Measurements from ENCODE around the gene MIDN. TPM values are rescaled to one million over a fixed set of nuclear protein-coding genes. Genes with fewer than 3 reads are reported as not detected.

Gene MIDN
- total RNA-seq, 1 experiment from 2014 or later, result 118 TPM

DNA sequence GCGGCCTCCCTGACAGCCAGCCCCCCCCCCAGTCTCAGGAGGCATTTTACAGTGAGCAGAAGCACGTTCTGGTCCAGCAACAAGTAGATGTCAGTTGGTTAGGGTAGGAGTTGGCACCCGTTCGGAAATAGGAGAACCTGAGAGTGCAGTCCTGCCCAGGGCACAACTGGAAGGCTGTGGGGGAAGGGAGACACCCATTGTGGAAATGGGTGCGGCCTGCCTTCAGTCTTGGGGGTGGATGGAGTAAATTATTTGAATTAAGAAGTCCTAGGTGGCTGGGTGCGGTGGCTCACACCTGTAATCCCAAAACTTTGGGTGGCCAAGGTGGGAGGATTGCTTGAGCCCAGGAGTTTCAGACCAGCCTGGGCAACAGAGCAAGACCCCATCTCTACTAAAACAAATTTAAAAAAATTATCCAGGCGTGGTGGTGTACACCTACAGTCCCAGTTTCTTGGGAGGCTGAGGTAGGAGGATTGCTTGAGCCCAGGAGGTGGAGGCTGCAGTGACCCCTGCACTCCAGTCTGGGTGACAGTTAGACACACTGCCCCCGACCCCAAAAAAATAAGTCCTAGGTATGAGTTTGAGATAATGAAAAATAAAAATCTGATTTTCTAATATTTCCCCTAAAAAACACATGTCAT, 21.9 kb downstream of the MIDN start:
- BruUV-seq (replicated peaks), result no TSS peak

DNA sequence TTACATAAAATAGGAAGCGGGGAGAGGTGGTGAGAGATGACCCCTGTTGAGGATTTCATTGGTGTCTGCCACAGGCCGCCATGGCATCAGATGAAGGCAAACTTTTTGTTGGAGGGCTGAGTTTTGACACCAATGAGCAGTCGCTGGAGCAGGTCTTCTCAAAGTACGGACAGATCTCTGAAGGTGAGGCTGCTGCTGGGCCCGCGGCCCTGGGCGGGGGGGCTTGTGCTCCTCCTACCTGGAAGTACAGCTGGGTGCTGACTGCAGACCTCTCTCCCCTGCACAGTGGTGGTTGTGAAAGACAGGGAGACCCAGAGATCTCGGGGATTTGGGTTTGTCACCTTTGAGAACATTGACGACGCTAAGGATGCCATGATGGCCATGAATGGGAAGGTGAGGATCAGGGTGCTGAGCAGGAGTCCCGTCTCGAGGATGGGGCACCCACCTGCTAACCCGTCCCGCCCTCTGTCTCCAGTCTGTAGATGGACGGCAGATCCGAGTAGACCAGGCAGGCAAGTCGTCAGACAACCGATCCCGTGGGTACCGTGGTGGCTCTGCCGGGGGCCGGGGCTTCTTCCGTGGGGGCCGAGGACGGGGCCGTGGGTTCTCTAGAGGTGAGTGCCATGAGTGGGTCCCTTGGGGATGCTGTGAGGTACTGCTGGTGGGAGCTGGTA, 22.6 kb downstream of the MIDN start:
- peaks cover 31% of the 10 kb centered on the region for H3K4me1 ChIP-seq (ENCODE audit: control insufficient read depth, insufficient read depth, low read length)
- CTCF ChIA-PET, result no interaction called here
- H3K27me3 ChIP-seq (ENCODE audit: control insufficient read depth, insufficient read depth, low read length), result no peaks in the 10 kb centered on the region
- DNase-seq (ENCODE audit: low read depth, low spot score) (no peak), ATAC-seq (no peak)
- TF ChIP-seq, protein P1, sequence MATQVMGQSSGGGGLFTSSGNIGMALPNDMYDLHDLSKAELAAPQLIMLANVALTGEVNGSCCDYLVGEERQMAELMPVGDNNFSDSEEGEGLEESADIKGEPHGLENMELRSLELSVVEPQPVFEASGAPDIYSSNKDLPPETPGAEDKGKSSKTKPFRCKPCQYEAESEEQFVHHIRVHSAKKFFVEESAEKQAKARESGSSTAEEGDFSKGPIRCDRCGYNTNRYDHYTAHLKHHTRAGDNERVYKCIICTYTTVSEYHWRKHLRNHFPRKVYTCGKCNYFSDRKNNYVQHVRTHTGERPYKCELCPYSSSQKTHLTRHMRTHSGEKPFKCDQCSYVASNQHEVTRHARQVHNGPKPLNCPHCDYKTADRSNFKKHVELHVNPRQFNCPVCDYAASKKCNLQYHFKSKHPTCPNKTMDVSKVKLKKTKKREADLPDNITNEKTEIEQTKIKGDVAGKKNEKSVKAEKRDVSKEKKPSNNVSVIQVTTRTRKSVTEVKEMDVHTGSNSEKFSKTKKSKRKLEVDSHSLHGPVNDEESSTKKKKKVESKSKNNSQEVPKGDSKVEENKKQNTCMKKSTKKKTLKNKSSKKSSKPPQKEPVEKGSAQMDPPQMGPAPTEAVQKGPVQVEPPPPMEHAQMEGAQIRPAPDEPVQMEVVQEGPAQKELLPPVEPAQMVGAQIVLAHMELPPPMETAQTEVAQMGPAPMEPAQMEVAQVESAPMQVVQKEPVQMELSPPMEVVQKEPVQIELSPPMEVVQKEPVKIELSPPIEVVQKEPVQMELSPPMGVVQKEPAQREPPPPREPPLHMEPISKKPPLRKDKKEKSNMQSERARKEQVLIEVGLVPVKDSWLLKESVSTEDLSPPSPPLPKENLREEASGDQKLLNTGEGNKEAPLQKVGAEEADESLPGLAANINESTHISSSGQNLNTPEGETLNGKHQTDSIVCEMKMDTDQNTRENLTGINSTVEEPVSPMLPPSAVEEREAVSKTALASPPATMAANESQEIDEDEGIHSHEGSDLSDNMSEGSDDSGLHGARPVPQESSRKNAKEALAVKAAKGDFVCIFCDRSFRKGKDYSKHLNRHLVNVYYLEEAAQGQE (IDR thresholded peaks at IDR 0.05; ENCODE audit: insufficient read depth in 1 of 2, low read depth in 2 of 2, low read length in 1 of 2), result no peak
- TF ChIP-seq SIN3A (IDR thresholded peaks at IDR 0.05; ENCODE audit: borderline replicate concordance, insufficient read depth, low read depth, low read length), result no peak
- TF ChIP-seq, protein P2, sequence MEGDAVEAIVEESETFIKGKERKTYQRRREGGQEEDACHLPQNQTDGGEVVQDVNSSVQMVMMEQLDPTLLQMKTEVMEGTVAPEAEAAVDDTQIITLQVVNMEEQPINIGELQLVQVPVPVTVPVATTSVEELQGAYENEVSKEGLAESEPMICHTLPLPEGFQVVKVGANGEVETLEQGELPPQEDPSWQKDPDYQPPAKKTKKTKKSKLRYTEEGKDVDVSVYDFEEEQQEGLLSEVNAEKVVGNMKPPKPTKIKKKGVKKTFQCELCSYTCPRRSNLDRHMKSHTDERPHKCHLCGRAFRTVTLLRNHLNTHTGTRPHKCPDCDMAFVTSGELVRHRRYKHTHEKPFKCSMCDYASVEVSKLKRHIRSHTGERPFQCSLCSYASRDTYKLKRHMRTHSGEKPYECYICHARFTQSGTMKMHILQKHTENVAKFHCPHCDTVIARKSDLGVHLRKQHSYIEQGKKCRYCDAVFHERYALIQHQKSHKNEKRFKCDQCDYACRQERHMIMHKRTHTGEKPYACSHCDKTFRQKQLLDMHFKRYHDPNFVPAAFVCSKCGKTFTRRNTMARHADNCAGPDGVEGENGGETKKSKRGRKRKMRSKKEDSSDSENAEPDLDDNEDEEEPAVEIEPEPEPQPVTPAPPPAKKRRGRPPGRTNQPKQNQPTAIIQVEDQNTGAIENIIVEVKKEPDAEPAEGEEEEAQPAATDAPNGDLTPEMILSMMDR (IDR thresholded peaks at IDR 0.05), result no peak
- TF ChIP-seq TCF7L2 (IDR thresholded peaks at IDR 0.05; ENCODE audit: low read depth, low read length), result no peak
- no peak for TF ChIP-seq POLR2AphosphoS5 (IDR thresholded peaks at IDR 0.05; ENCODE audit: low read depth, low read length)
- H3K9me3 ChIP-seq (ENCODE audit: control insufficient read depth, insufficient read depth, low read depth, low read length), result no peaks in the 10 kb centered on the region
- peak overlapping the region; percentile 91 for H3K27ac ChIP-seq (ENCODE audit: low read length)
- no peak overlapping the region; a peak in 1 of 4 replicates for H3K4me3 ChIP-seq (ENCODE audit: low read depth in 2 of 2, low read length in 2 of 2)
- TSS peak; percentile 80 for BruUV-seq (replicated peaks)
- POLR2A ChIA-PET, result no interaction called here
- intact Hi-C loops (cut with micrococcal nuclease; ENCODE audit: unreplicated experiment) (loop anchor here (10.0 kb wide), 1 partner anchor 104 kb away; no protein-coding TSS in a partner anchor), in situ Hi-C loops (cut with HindIII; ENCODE audit: low pct_unique_long_range_greater_than_20kb, low sequenced_read_pairs) (no loop called here)
- H3K36me3 ChIP-seq (ENCODE audit: control insufficient read depth, insufficient read depth, low read length), result no peaks in the 10 kb centered on the region; the same call in 1 of the 2 replicates

More for the DNA sequence above, 21.9 kb downstream of the MIDN start:
- CTCF ChIA-PET, result no interaction called here
- POLR2A ChIA-PET, result no interaction called here
- DNase-seq (ENCODE audit: low read depth, low spot score) (no peak), ATAC-seq (no peak)
- Histone ChIP-seq H3K27ac (ENCODE audit: low read length) (peak overlapping the region; percentile 91), H3K27me3 (ENCODE audit: control insufficient read depth, insufficient read depth, low read length) (no peaks in the 10 kb centered on the region), H3K9me3 (ENCODE audit: control insufficient read depth, insufficient read depth, low read depth, low read length) (no peaks in the 10 kb centered on the region), H3K4me3 (ENCODE audit: low read depth in 2 of 2, low read length in 2 of 2) (peak overlapping the region; percentile 54 to 72), H3K4me1 (ENCODE audit: control insufficient read depth, insufficient read depth, low read length) (peaks cover 34% of the 10 kb centered on the region), H3K36me3 (ENCODE audit: control insufficient read depth, insufficient read depth, low read length) (no peaks in the 10 kb centered on the region; the same call in 1 of the 2 replicates)
- in situ Hi-C loops (cut with HindIII; ENCODE audit: low pct_unique_long_range_greater_than_20kb, low sequenced_read_pairs), result no loop called here
- 0 out of 2 replicates have a peak, but pooled peaks have one; percentile 8 for TF ChIP-seq SIN3A (IDR thresholded peaks at IDR 0.05; ENCODE audit: borderline replicate concordance, insufficient read depth, low read depth, low read length)
- TF ChIP-seq, protein P1 (IDR thresholded peaks at IDR 0.05; ENCODE audit: insufficient read depth in 1 of 2, low read depth in 2 of 2, low read length in 1 of 2), result no peak
- intact Hi-C loops (cut with micrococcal nuclease; ENCODE audit: unreplicated experiment), result loop anchor here (10.0 kb wide), 1 partner anchor 104 kb away; no protein-coding TSS in a partner anchor

Data from Panc1 (cell line).